HepG2 (cell line): ENCODE data around the gene PPP2R2C. TPM values are rescaled to one million over a fixed set of nuclear protein-coding genes. Genes with fewer than 3 reads are reported as not detected.

Experiments
- ADNP ChIP-seq: sonication (generic); formaldehyde crosslinking; IDR thresholded peaks from 2 replicates; pipeline ENCODE4 v1.4.0; 2020; ENCODE audit warnings: missing genetic modification reagents
- ATF7-NPFF ChIP-seq: sonication (generic); formaldehyde crosslinking; IDR thresholded peaks from 2 replicates; pipeline ENCODE4 v1.8.1; 2023; ENCODE audit warnings: mild to moderate bottlenecking, low read depth, missing genetic modification reagents, moderate library complexity
- CAMTA2 ChIP-seq: sonication (generic); formaldehyde crosslinking; IDR thresholded peaks from 2 replicates; pipeline ENCODE4 v1.4.0; 2020; ENCODE audit warnings: mild to moderate bottlenecking, missing genetic modification reagents, borderline replicate concordance
- DRAP1 ChIP-seq: IDR thresholded peaks from 2 replicates; pipeline ENCODE4 v1.6.1; 2016; ENCODE audit warnings: missing genetic modification reagents, missing compliant biosample characterization
- FOXP1 ChIP-seq, 2 experiments: fragments of 450-650 bp in 1 of 2; IDR thresholded peaks; 2 replicates each; pipeline ENCODE4 v1.6.1; 2017 to 2018; ENCODE audit warnings: antibody characterized with exemption in 1 of 2
- GABPB1 ChIP-seq: IDR thresholded peaks from 2 replicates; pipeline ENCODE4 v1.6.1; 2016; ENCODE audit warnings: mild to moderate bottlenecking, missing genetic modification reagents, moderate library complexity, missing compliant biosample characterization
- HNF1B ChIP-seq: sonication (generic); formaldehyde crosslinking; IDR thresholded peaks from 2 replicates; pipeline ENCODE4 v1.5.1; 2020; ENCODE audit warnings: mild to moderate bottlenecking, moderate library complexity, missing genetic modification reagents
- MEF2D ChIP-seq: sonication (generic); formaldehyde crosslinking; IDR thresholded peaks from 2 replicates; pipeline ENCODE4 v1.5.1; 2020; ENCODE audit warnings: mild to moderate bottlenecking, missing genetic modification reagents
- NFIB ChIP-seq: sonication (generic); formaldehyde crosslinking; IDR thresholded peaks from 2 replicates; pipeline ENCODE4 v1.9.0; 2021; ENCODE audit warnings: missing genetic modification reagents, mild to moderate bottlenecking, borderline replicate concordance
- POGK ChIP-seq: sonication (generic); formaldehyde crosslinking; conservative IDR thresholded peaks from 2 replicates; pipeline ENCODE4 v1.8.0; 2022; ENCODE audit warnings: mild to moderate bottlenecking, moderate library complexity, missing genetic modification reagents
- PRDM10 ChIP-seq: sonication (generic); formaldehyde crosslinking; IDR thresholded peaks from 2 replicates; pipeline ENCODE4 v1.4.0; 2020; ENCODE audit warnings: low read depth, missing genetic modification reagents
- ZNF713 ChIP-seq: sonication (generic); formaldehyde crosslinking; IDR thresholded peaks from 2 replicates; pipeline ENCODE4 v1.4.0; 2020; ENCODE audit warnings: mild to moderate bottlenecking, missing genetic modification reagents
- ZSCAN25 ChIP-seq: sonication (generic); formaldehyde crosslinking; IDR thresholded peaks from 2 replicates; pipeline ENCODE4 v1.8.0; 2022; ENCODE audit warnings: mild to moderate bottlenecking, missing genetic modification reagents
- polyA plus RNA-seq, 8 experiments: library from polyadenylated mRNA; depleted of rRNA in 3 of 8; stranded (reverse) in 7 of 8; unstranded in 1 of 8; fragments of >200 nt; fragmentation: Illumina TruSeq in 4 of 8; extraction: Trizol in 4 of 8; gene quantifications; 2 replicates each; pipeline versions ENCODE4 v1.2.1 to v1.2.3, GENCODE V29; 2011 to 2016; ENCODE audit warnings: low read depth in 4 of 8, missing spikeins in 1 of 8, mixed read lengths in 1 of 8; ENCODE audit not compliant: insufficient read depth in 1 of 8
- total RNA-seq, 5 experiments: library from RNA; depleted of rRNA; stranded (reverse); fragments of >200 nt; fragmentation: Illumina TruSeq; extraction: Trizol; gene quantifications; 2 replicates each; pipeline ENCODE4 v1.2.3, GENCODE V29; 2016; ENCODE audit warnings: low read depth in 1 of 5
- TF ChIP-seq, protein P1 (sequence below): sonication (generic); formaldehyde crosslinking; IDR thresholded peaks from 2 replicates; pipeline ENCODE4 v1.8.0; 2023; ENCODE audit warnings: mild to moderate bottlenecking, missing genetic modification reagents

PPP2R2C gene
- total and polyA plus RNA-seq, 2 of the 13 experiments (the other 11 are each of a cell fraction or from before 2014, with no cell fraction given) = 0.60 to 8.6 TPM

- no peak for TF ChIP-seq PRDM10
- TF ChIP-seq ATF7-NPFF = no peak; the same call in 1 of the 2 replicates
- TF ChIP-seq DRAP1 (CRISPR knock-in tag) = 0 out of 2 replicates have a peak, but pooled peaks have one; percentile 19
- no peak for TF ChIP-seq FOXP1 (IDR thresholded peaks at IDR 0.05)
- TF ChIP-seq FOXP1 (CRISPR knock-in tag; IDR thresholded peaks at IDR 0.05) = no peak
- TF ChIP-seq NFIB (CRISPR knock-in tag) = no peak
- no peak for TF ChIP-seq POGK (CRISPR knock-in tag)
- no peak for TF ChIP-seq ADNP (CRISPR knock-in tag)
- no peak for TF ChIP-seq ZNF713
- peak; percentile 30 for TF ChIP-seq GABPB1 (CRISPR knock-in tag)
- no peak for TF ChIP-seq ZSCAN25
- TF ChIP-seq, protein P1, sequence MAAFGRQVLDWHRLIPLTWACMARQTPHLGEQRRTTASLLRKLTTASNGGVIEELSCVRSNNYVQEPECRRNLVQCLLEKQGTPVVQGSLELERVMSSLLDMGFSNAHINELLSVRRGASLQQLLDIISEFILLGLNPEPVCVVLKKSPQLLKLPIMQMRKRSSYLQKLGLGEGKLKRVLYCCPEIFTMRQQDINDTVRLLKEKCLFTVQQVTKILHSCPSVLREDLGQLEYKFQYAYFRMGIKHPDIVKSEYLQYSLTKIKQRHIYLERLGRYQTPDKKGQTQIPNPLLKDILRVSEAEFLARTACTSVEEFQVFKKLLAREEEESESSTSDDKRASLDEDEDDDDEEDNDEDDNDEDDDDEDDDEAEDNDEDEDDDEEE = no peak
- 0 out of 2 replicates have a peak, but pooled peaks have one; percentile 46 for TF ChIP-seq MEF2D (CRISPR knock-in tag)
- TF ChIP-seq CAMTA2 (CRISPR knock-in tag) = no peak
- TF ChIP-seq HNF1B (CRISPR knock-in tag) = no peak
Measured at GRCh38 chr4:6362896-6363295, 109.5 kb downstream of the PPP2R2C start (continued).
